H9 (cell line): ENCODE data around the gene BCAR3. TPM values are rescaled to one million over a fixed set of nuclear protein-coding genes. Genes with fewer than 3 reads are reported as not detected.

ENCODE experiments used
- DNase-seq: peaks from one replicate; pipeline ENCODE4 v3.0.0-alpha.2; 2017
- H2AFZ ChIP-seq: one replicate; pipeline ENCODE4 v1.6.1; 2013; ENCODE audit warnings: mild to moderate bottlenecking, low read length, control low read depth, moderate library complexity
- H2AK5ac ChIP-seq: 2 replicates; pipeline ENCODE4 v1.6.1; 2013; ENCODE audit warnings: low read length, control low read depth, mixed read lengths; ENCODE audit not compliant: insufficient read length
- H2BK120ac ChIP-seq: one replicate; pipeline ENCODE4 v1.6.1; 2013; ENCODE audit warnings: low read depth, mild to moderate bottlenecking, low read length, control low read depth, inconsistent platforms; ENCODE audit not compliant: poor library complexity, severe bottlenecking
- H2BK12ac ChIP-seq: 2 replicates; pipeline ENCODE4 v1.6.1; 2013; ENCODE audit warnings: low read length, control low read depth, mixed read lengths, low read depth; ENCODE audit not compliant: insufficient read length
- H2BK15ac ChIP-seq: 2 replicates; pipeline ENCODE4 v1.6.1; 2013; ENCODE audit warnings: low read depth, low read length, control low read depth
- H2BK20ac ChIP-seq: one replicate; pipeline ENCODE4 v1.6.1; 2013; ENCODE audit warnings: low read depth, mild to moderate bottlenecking, low read length, control low read depth, inconsistent platforms; ENCODE audit not compliant: poor library complexity, severe bottlenecking
- H2BK5ac ChIP-seq: 2 replicates; pipeline ENCODE4 v1.6.1; 2013; ENCODE audit warnings: low read length, control low read depth, mixed read lengths; ENCODE audit not compliant: insufficient read length
- H3K14ac ChIP-seq: 2 replicates; pipeline ENCODE4 v1.6.1; 2013; ENCODE audit warnings: low read length, control low read depth; ENCODE audit not compliant: insufficient read depth
- H3K18ac ChIP-seq: 2 replicates; pipeline ENCODE4 v1.6.1; 2013; ENCODE audit warnings: low read depth, mild to moderate bottlenecking, mixed read lengths, low read length, control low read depth; ENCODE audit not compliant: insufficient read length
- H3K23ac ChIP-seq: 2 replicates; pipeline ENCODE4 v1.6.1; 2013; ENCODE audit warnings: low read length, control low read depth, mixed read lengths, low read depth; ENCODE audit not compliant: insufficient read length
- H3K23me2 ChIP-seq: 2 replicates; pipeline ENCODE4 v1.6.1; 2013; ENCODE audit warnings: low read depth, mild to moderate bottlenecking, mixed read lengths, low read length, control low read depth; ENCODE audit not compliant: insufficient read length, poor library complexity, severe bottlenecking
- H3K27ac ChIP-seq: 2 replicates; pipeline ENCODE4 v1.5.1; 2013; ENCODE audit warnings: low read length, control low read depth, mixed read lengths, low read depth; ENCODE audit not compliant: insufficient read length
- H3K27me3 ChIP-seq: 2 replicates; pipeline ENCODE4 v1.6.1; 2013; ENCODE audit warnings: low read length, control low read depth, inconsistent platforms; ENCODE audit not compliant: insufficient read depth
- H3K4ac ChIP-seq: 2 replicates; pipeline ENCODE4 v1.6.1; 2013; ENCODE audit warnings: low read depth, mild to moderate bottlenecking, control low read depth, inconsistent platforms, low read length, moderate library complexity
- H3K4me1 ChIP-seq: 2 replicates; pipeline ENCODE4 v1.6.1; 2013; ENCODE audit warnings: low read length, control low read depth, inconsistent platforms; ENCODE audit not compliant: insufficient read depth
- H3K4me2 ChIP-seq: 2 replicates; pipeline ENCODE4 v1.6.1; 2013; ENCODE audit warnings: low read length, control low read depth, mixed read lengths; ENCODE audit not compliant: insufficient read length, insufficient read depth
- H3K56ac ChIP-seq: 2 replicates; pipeline ENCODE4 v1.6.1; 2013; ENCODE audit warnings: low read depth, mild to moderate bottlenecking, mixed read lengths, low read length, control low read depth; ENCODE audit not compliant: insufficient read length
- H3K79me1 ChIP-seq: 2 replicates; pipeline ENCODE4 v1.6.1; 2013; ENCODE audit warnings: low read depth, mild to moderate bottlenecking, moderate library complexity, low read length, control low read depth, inconsistent platforms; ENCODE audit not compliant: insufficient read depth, poor library complexity, severe bottlenecking
- H3K79me2 ChIP-seq: 2 replicates; pipeline ENCODE4 v1.6.1; 2013; ENCODE audit warnings: low read length, control low read depth, inconsistent platforms; ENCODE audit not compliant: insufficient read depth
- H3K9ac ChIP-seq: 2 replicates; pipeline ENCODE4 v1.6.1; 2013; ENCODE audit warnings: low read length, control low read depth, mixed read lengths; ENCODE audit not compliant: insufficient read length; ENCODE audit errors: extremely low read depth
- H3K9me3 ChIP-seq: one replicate; pipeline ENCODE4 v1.6.1; 2013; ENCODE audit warnings: low read depth, low read length, inconsistent platforms; ENCODE audit not compliant: control insufficient read depth
- H3T11ph ChIP-seq: one replicate; pipeline ENCODE4 v1.6.1; 2013; ENCODE audit warnings: mild to moderate bottlenecking, low read length, control low read depth, inconsistent platforms
- H4K20me1 ChIP-seq: one replicate; pipeline ENCODE4 v1.6.1; 2013; ENCODE audit not compliant: control insufficient read depth, insufficient read length, insufficient read depth
- H4K5ac ChIP-seq: 2 replicates; pipeline ENCODE4 v1.6.1; 2013; ENCODE audit warnings: low read depth, mild to moderate bottlenecking, mixed read lengths, low read length, control low read depth; ENCODE audit not compliant: insufficient read length
- H4K8ac ChIP-seq: replicated peaks from 2 replicates; pipeline ENCODE4 v1.6.1; 2013; ENCODE audit warnings: low read length, control low read depth, mixed read lengths, low read depth; ENCODE audit not compliant: insufficient read length
- H4K91ac ChIP-seq: 2 replicates; pipeline ENCODE4 v1.6.1; 2013; ENCODE audit warnings: low read depth, mild to moderate bottlenecking, moderate library complexity, mixed read lengths, low read length, control low read depth; ENCODE audit not compliant: insufficient read length
- H3K27ac Mint-ChIP-seq, 3 experiments: 2 replicates in 2 of 3; 3 replicates in 1 of 3; pipeline ENCODE4 v1.8.0; 2020 to 2021; ENCODE audit warnings: mixed read lengths in 3 of 3, mild to moderate bottlenecking in 1 of 3, moderate library complexity in 1 of 3
- H3K27me3 Mint-ChIP-seq: 2 replicates; pipeline ENCODE4 v1.8.0; 2021; ENCODE audit warnings: low read depth, mild to moderate bottlenecking, moderate library complexity, mixed read lengths
- H3K36me3 Mint-ChIP-seq, 3 experiments: 2 replicates in 2 of 3; 3 replicates in 1 of 3; pipeline ENCODE4 v1.8.0; 2020 to 2021; ENCODE audit warnings: low read depth in 3 of 3, mixed read lengths in 3 of 3; ENCODE audit not compliant: insufficient read depth in 1 of 3
- H3K4me1 Mint-ChIP-seq, 2 experiments: 2 replicates each; pipeline ENCODE4 v1.8.0; 2020; ENCODE audit warnings: mixed read lengths in 2 of 2
- H3K4me3 Mint-ChIP-seq, 2 experiments: 2 replicates in 1 of 2; 3 replicates in 1 of 2; pipeline ENCODE4 v1.8.0; 2020 to 2021; ENCODE audit warnings: mild to moderate bottlenecking in 2 of 2, mixed read lengths in 2 of 2, moderate library complexity in 1 of 2
- H3K9me3 Mint-ChIP-seq, 2 experiments: 2 replicates in 1 of 2; 3 replicates in 1 of 2; pipeline ENCODE4 v1.8.0; 2020; ENCODE audit warnings: mild to moderate bottlenecking in 2 of 2, mixed read lengths in 2 of 2, moderate library complexity in 1 of 2
- WGBS: extraction: QIAGEN DNeasy Blood & Tissue Kit; methylation state at CpG from one replicate; pipeline ENCODE4 v1.1.7; 2013; ENCODE audit warnings: missing lambda C conversion rate, low lambda C conversion rate, mixed read lengths; ENCODE audit not compliant: insufficient read length; ENCODE audit errors: extremely low coverage; 5-methylcytosine and 5-hydroxymethylcytosine counted together
- total RNA-seq: library from RNA; stranded (reverse); gene quantifications from 2 replicates; pipeline ENCODE4 v1.2.1, GENCODE V29; 2021
- TF ChIP-seq, protein P1 (sequence below): fragments of 200-600 bp; sonication (generic); conservative IDR thresholded peaks from 3 replicates; pipeline ENCODE4 v1.8.0; 2021; ENCODE audit warnings: antibody characterized with exemption, mild to moderate bottlenecking

Gene BCAR3
- total RNA-seq, 1 experiment from 2014 or later = 4.9 TPM

DNA sequence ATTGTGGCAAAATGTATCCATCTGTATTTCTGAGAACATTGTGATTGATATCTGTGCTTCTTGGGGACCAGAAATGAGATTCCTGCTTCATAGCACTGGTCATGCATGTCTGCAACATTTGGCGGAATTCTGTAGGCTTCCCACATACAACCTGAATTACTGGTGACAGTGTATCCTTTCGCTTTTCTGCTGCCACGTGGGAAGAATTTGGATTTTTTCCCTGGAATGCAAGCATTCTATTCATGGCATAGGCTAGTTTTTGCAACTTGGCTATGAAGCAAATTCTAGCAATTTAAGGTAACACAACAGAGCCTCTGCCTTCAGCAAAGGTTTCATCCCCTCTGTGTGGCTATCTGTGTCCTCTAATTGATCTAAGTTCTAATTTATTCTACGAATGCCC, 85.9 kb downstream of the BCAR3 start:
- Histone ChIP-seq H3K27me3 (no peaks in the 10 kb centered on the region), H2AK5ac (no peak overlapping the region), H2BK12ac (no peak overlapping the region), H3K23ac (no peak overlapping the region), H3K4me2 (no peak overlapping the region), H2BK20ac (no peak overlapping the region), H3K56ac (no peak overlapping the region), H4K91ac (no peak overlapping the region), H3T11ph (no peak overlapping the region), H2BK15ac (no peak overlapping the region), H4K5ac (no peak overlapping the region), H3K79me2 (no peaks in the 10 kb centered on the region), H3K27ac (no peak overlapping the region), H3K4me1 (peaks cover 17% of the 10 kb centered on the region), H3K18ac (no peak overlapping the region), H4K20me1 (no peaks in the 10 kb centered on the region), H3K4ac (no peak overlapping the region), H2BK5ac (no peak overlapping the region), H3K79me1 (no peaks in the 10 kb centered on the region), H3K14ac (no peak overlapping the region), H3K9ac (no peak overlapping the region), H2AFZ (no peak overlapping the region), H2BK120ac (no peak overlapping the region), H4K8ac (no peak overlapping the region), H3K9me3 (no peaks in the 10 kb centered on the region), H3K23me2 (no peaks in the 10 kb centered on the region)
- Mint-ChIP-seq H3K4me1 (peaks cover 44 to 56% of the 10 kb centered on the region in 2 experiments), H3K4me3 (no peak overlapping the region), H3K27me3 (no peaks in the 10 kb centered on the region), H3K9me3 (no peaks in the 10 kb centered on the region), H3K36me3 (peaks cover 0 to 7% (median 3%) of the 10 kb centered on the region in 3 experiments; a peak in 5 of 7 replicates), H3K27ac (no peak overlapping the region)
- TF ChIP-seq, protein P1, sequence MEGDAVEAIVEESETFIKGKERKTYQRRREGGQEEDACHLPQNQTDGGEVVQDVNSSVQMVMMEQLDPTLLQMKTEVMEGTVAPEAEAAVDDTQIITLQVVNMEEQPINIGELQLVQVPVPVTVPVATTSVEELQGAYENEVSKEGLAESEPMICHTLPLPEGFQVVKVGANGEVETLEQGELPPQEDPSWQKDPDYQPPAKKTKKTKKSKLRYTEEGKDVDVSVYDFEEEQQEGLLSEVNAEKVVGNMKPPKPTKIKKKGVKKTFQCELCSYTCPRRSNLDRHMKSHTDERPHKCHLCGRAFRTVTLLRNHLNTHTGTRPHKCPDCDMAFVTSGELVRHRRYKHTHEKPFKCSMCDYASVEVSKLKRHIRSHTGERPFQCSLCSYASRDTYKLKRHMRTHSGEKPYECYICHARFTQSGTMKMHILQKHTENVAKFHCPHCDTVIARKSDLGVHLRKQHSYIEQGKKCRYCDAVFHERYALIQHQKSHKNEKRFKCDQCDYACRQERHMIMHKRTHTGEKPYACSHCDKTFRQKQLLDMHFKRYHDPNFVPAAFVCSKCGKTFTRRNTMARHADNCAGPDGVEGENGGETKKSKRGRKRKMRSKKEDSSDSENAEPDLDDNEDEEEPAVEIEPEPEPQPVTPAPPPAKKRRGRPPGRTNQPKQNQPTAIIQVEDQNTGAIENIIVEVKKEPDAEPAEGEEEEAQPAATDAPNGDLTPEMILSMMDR = no peak
- DNase-seq = no peak
- WGBS = no CpG with 5 or more reads among the region's 4 CpGs
